ENCODE measurements around the gene PLXNA4. TPM values are rescaled to one million over a fixed set of nuclear protein-coding genes. Genes with fewer than 3 reads are reported as not detected.

PLXNA4 gene
- polyA plus RNA-seq, 2 of the 4 experiments (the other 2 are of a cell fraction), result 0.12 to 0.34 TPM

- FAIRE-seq, result no peak
- no peak overlapping the region for H3K4me3 ChIP-seq
- WGBS (ENCODE audit: missing lambda C conversion rate), result 7% methylated on average over 6 of the region's 6 CpGs
Measured at GRCh38 chr7:132592936-132593335, 16.7 kb upstream of the PLXNA4 start.

GRCh38 chr7:132592231-132592920 is 16.1 kb upstream of the PLXNA4 start:
- TF ChIP-seq SREBF2 (IDR thresholded peaks at IDR 0.05) (no peak), HDAC2 (IDR thresholded peaks at IDR 0.05) (no peak), MAFK (IDR thresholded peaks at IDR 0.05; ENCODE audit: partially characterized antibody) (no peak), ZSCAN20 (CRISPR knock-in tag; IDR thresholded peaks at IDR 0.05) (no peak), HOXA7 (CRISPR knock-in tag; IDR thresholded peaks at IDR 0.05) (no peak), FOSB (CRISPR knock-in tag; IDR thresholded peaks at IDR 0.05) (no peak), CBX2 (IDR thresholded peaks at IDR 0.05; ENCODE audit: borderline replicate concordance, low read depth) (no peak), HES2 (IDR thresholded peaks at IDR 0.05) (no peak)
- TF ChIP-seq, protein P1, sequence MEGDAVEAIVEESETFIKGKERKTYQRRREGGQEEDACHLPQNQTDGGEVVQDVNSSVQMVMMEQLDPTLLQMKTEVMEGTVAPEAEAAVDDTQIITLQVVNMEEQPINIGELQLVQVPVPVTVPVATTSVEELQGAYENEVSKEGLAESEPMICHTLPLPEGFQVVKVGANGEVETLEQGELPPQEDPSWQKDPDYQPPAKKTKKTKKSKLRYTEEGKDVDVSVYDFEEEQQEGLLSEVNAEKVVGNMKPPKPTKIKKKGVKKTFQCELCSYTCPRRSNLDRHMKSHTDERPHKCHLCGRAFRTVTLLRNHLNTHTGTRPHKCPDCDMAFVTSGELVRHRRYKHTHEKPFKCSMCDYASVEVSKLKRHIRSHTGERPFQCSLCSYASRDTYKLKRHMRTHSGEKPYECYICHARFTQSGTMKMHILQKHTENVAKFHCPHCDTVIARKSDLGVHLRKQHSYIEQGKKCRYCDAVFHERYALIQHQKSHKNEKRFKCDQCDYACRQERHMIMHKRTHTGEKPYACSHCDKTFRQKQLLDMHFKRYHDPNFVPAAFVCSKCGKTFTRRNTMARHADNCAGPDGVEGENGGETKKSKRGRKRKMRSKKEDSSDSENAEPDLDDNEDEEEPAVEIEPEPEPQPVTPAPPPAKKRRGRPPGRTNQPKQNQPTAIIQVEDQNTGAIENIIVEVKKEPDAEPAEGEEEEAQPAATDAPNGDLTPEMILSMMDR (IDR thresholded peaks at IDR 0.05), result no peak
- H3K4me1 ChIP-seq, result no peaks in the 10 kb centered on the region
- DNase-seq (ENCODE audit: low read depth in 1 of 2, low spot score in 1 of 2) (no peak), ATAC-seq (no peak), FAIRE-seq (no peak)
- ChIA-PET POLR2A (no interaction called here), CTCF (interaction anchor here (0.8 to 1.2 kb wide), 2 partner anchors 12 to 733 kb away, joined by 3 read pairs; no protein-coding TSS in a partner anchor)
- WGBS (ENCODE audit: missing lambda C conversion rate), result 28% methylated on average over 12 of the region's 12 CpGs
- no peak overlapping the region for H3K4me3 ChIP-seq
- H3K27ac ChIP-seq, result no peak overlapping the region
- peaks cover 5% of the 10 kb centered on the region; the same call in 1 of the 3 replicates for H3K9me3 ChIP-seq
- H3K4me2 ChIP-seq, result no peak overlapping the region

More at GRCh38 chr7:132592936-132593335, 16.7 kb upstream of the PLXNA4 start:
- no peak for TF ChIP-seq POLR2AphosphoS2 (conservative IDR thresholded peaks at IDR 0.05; ENCODE audit: low read length)
- TF ChIP-seq USF2 (IDR thresholded peaks at IDR 0.05), result no peak
- TF ChIP-seq KDM5A (IDR thresholded peaks at IDR 0.05), result no peak
- TF ChIP-seq, protein P2, sequence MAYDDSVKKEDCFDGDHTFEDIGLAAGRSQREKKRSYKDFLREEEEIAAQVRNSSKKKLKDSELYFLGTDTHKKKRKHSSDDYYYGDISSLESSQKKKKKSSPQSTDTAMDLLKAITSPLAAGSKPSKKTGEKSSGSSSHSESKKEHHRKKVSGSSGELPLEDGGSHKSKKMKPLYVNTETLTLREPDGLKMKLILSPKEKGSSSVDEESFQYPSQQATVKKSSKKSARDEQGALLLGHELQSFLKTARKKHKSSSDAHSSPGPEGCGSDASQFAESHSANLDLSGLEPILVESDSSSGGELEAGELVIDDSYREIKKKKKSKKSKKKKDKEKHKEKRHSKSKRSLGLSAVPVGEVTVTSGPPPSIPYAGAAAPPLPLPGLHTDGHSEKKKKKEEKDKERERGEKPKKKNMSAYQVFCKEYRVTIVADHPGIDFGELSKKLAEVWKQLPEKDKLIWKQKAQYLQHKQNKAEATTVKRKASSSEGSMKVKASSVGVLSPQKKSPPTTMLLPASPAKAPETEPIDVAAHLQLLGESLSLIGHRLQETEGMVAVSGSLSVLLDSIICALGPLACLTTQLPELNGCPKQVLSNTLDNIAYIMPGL (CRISPR knock-in tag; IDR thresholded peaks at IDR 0.05; ENCODE audit: borderline replicate concordance), result no peak
- TF ChIP-seq FOSL2 (IDR thresholded peaks at IDR 0.05), result no peak
- no peak for TF ChIP-seq FOSL2 (CRISPR knock-in tag; IDR thresholded peaks at IDR 0.05)
- no peak for TF ChIP-seq MAZ (IDR thresholded peaks at IDR 0.05; ENCODE audit: borderline replicate concordance, low read depth, low read length)
- no peak for TF ChIP-seq HEYL (CRISPR knock-in tag; IDR thresholded peaks at IDR 0.05)
- TF ChIP-seq, protein P3, sequence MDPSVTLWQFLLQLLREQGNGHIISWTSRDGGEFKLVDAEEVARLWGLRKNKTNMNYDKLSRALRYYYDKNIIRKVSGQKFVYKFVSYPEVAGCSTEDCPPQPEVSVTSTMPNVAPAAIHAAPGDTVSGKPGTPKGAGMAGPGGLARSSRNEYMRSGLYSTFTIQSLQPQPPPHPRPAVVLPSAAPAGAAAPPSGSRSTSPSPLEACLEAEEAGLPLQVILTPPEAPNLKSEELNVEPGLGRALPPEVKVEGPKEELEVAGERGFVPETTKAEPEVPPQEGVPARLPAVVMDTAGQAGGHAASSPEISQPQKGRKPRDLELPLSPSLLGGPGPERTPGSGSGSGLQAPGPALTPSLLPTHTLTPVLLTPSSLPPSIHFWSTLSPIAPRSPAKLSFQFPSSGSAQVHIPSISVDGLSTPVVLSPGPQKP (IDR thresholded peaks at IDR 0.05; ENCODE audit: low read depth, low read length), result no peak
- TF ChIP-seq, protein P1 (IDR thresholded peaks at IDR 0.05), result no peak
- no peak for TF ChIP-seq CHD4 (IDR thresholded peaks at IDR 0.05; ENCODE audit: borderline replicate concordance)
- TF ChIP-seq CEBPB (IDR thresholded peaks at IDR 0.05), result no peak
- ATAC-seq (no peak), DNase-seq (ENCODE audit: low read depth in 1 of 2, low spot score in 1 of 2) (no peak)
- ChIA-PET POLR2A (no interaction called here), CTCF (interaction anchor here (1.2 kb wide), 1 partner anchor 12 kb away, joined by 3 read pairs; no protein-coding TSS in a partner anchor)
- H3K4me2 ChIP-seq, result no peak overlapping the region
- no peak overlapping the region for H3K27ac ChIP-seq
- H3K4me1 ChIP-seq, result no peaks in the 10 kb centered on the region
- H3K9me3 ChIP-seq, result peaks cover 5% of the 10 kb centered on the region; the same call in 1 of the 3 replicates

Data from A549 (cell line).